HCEC 1CT (cell line): ENCODE measurements around the gene KCNA1.

Source experiments
- DNase-seq: peaks from one replicate; pipeline ENCODE4 v3.0.0-alpha.2; 2017

Gene KCNA1

DNA sequence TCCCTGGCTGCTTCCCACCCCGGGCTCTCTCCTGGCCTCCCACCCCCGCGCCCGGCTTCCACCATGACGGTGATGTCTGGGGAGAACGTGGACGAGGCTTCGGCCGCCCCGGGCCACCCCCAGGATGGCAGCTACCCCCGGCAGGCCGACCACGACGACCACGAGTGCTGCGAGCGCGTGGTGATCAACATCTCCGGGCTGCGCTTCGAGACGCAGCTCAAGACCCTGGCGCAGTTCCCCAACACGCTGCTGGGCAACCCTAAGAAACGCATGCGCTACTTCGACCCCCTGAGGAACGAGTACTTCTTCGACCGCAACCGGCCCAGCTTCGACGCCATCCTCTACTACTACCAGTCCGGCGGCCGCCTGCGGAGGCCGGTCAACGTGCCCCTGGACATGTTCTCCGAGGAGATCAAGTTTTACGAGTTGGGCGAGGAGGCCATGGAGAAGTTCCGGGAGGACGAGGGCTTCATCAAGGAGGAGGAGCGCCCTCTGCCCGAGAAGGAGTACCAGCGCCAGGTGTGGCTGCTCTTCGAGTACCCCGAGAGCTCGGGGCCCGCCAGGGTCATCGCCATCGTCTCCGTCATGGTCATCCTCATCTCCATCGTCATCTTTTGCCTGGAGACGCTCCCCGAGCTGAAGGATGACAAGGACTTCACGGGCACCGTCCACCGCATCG is 1.8 kb downstream of the KCNA1 start:
- DNase-seq: no peak

DNA sequence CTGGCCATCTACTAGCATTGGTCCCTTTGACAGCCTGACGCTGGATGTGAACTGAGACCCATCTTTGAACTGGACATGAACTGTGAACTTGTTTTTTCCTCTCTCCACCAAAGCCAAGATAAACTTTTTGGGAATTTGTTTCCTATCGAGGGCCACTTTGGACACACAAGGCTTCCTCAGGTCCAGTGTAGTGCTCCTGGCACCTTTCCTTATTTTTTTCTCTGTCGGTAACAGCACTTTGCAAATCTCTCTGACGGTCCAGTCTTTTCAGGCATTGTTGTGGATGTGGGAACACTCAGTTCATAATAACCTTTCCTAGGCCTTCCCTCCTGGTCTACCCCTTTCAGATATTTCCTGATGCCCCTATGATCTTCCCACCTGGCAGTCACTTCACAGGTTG is 5.0 kb downstream of the KCNA1 start:
- DNase-seq: no peak

DNA sequence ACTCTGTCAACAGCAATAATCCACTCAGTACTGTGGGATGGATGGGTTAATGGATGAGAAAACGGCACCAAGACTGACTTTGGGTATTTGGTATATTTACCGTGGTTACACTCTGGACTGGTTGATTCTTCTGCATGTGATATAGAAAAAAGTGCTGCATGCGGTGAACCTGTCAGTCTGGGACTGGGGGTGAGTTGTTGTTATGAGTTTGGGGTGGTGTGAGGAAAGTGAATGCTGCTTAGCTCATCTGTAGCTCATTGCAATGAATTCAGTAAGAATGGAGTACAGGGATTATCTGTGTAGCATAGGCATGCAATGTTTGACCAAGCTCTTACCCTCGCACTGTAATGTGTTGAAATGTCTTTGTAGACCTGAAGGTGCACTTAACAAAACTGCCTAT is 6.0 kb downstream of the KCNA1 start:
- no peak for DNase-seq

DNA sequence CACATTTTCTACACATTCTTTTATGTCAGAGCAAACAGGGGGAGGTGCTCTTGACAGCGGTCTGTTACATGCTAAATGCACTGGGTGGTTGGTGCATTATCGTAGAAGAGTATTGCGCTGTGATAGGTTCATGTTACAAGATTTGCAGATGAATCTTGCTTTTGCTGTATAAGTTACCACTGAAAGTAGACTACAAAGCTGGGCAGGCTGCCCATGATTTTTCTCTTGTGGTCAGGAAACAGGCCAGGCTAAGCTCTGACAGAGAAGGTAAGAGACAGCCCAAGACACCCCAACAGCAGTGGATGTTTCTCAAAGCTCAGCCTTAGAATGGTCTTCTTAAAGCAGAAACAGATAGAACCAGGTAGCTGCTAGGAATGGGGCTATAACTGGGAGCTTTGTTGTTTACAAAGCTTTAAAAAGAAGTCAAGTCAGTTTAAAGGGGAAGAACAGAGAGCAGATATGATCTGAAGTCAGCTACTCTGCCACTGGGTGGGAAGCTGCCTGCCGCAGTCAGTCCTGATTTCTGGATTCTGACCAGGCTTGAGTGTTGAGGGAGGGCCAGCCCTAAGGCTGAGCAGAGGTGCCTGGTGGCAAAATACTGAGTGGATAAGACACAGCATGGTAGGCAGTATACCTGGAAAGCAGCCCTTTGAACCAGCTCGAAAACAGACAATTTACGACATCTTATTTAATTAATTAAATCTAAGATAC is 9.4 kb downstream of the KCNA1 start:
- no peak for DNase-seq

DNA sequence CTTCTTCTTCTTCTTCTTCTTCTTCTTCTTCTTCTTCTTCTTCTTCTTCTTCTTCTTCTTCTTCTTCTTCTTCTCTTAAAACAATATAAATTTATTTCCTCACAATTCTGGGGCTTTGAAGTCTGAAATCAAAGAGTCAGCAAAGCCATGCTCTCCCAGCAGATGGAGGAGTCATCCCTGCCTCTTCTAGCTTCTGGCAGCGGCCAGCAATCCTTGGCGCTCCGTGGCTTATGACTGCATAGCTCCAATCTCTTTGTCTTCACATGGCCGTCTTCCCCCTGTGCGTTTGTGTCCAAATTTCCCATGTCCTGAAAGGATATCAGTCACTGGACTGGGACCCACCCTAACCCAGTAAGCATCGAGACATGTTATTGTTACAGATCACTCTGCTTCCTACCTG is 22.9 kb downstream of the KCNA1 start:
- no peak for DNase-seq

DNA sequence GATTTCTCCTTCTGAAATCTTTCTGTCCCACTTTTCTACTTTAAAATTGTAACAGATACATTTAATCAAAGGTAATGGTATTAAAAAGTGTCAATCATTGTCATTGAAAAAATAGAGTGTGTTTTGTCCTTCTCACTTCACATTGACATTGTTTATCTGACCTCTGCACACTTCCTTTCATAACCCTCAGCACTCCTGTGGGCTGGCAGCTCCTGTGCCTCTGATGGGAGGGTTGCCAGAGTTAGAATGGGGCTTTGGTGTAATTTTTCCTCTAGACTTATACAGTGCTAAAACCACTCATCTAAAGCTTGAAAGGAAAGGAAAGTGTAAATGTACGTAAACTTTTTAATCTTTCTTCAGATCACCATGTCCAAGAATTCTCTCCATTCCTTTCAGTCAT is 23.7 kb downstream of the KCNA1 start:
- DNase-seq: no peak

DNA sequence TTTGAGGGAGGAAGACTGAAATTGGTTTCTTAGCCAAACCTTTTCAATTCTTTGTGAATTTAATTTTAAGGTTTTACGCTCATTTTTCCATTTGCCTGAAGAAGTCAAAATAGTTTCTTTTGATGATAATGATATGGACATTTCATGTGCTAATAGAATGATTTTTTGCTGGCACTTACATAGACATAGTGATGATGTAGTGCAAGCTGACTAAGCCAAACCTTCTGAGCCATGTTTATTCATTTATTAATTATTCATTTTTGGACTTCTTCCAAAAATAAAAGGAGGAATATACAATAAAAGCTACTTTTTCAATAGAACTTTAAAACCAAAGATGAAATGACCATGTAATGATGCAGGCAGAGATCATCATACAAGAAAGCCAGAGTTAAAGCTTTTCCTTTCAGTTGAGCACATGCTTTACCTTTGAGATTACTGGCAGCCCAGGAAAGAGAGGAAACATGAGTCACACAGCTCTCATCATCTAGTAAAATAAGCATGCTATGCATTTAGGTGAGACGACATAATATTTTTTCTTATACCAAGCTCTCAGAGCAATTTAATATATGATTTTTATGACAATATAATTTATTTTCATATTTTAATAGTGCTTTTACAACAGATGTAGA is 24.8 kb downstream of the KCNA1 start:
- DNase-seq: no peak

DNA sequence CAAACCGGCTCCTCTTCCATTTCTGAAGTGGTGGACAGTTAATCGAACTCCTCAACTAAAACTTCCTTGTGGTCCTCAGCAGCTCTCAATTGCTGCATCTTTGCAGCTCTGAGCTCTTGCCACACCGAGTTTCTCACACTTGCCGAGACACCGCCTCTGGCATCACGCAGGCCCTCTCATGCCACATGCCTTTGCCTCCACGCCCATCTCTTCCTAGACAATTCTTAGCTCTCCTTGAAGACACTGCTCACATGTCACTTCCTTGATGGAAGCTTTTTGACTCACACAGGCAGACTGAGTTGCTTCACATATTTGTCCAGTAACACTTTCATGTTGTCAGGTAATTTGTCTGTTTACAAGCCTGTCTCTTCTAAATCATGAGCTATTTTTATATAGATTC is 29.2 kb downstream of the KCNA1 start:
- DNase-seq: no peak

DNA sequence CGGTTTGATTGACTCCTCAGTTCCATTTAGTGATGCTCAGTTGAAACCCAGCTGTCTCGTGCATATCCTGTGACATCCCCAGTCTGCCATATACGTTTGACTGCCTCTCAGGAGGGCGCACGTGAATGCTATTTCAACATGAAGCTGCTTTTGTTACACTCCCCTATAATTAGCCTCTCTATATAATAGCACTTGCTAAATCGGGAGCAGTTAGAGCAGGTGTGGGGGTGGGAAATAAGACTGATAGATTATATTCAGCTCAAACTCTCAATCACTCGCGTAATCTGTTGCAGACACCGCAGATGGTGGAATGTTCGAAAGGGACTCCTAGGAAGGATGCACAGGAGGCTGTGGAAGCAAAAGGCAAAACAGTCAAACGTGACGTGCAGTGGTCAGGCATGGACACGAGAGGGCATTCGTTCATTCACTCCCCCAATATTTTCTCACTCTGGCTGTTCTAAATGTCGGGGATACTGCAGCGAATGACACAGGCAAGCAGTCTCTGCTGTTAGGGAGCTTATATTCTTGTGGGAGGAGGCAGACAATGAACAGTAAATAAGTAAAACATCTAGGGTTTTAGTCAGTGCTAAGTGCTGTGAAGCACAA is 29.8 kb downstream of the KCNA1 start:
- no peak for DNase-seq

DNA sequence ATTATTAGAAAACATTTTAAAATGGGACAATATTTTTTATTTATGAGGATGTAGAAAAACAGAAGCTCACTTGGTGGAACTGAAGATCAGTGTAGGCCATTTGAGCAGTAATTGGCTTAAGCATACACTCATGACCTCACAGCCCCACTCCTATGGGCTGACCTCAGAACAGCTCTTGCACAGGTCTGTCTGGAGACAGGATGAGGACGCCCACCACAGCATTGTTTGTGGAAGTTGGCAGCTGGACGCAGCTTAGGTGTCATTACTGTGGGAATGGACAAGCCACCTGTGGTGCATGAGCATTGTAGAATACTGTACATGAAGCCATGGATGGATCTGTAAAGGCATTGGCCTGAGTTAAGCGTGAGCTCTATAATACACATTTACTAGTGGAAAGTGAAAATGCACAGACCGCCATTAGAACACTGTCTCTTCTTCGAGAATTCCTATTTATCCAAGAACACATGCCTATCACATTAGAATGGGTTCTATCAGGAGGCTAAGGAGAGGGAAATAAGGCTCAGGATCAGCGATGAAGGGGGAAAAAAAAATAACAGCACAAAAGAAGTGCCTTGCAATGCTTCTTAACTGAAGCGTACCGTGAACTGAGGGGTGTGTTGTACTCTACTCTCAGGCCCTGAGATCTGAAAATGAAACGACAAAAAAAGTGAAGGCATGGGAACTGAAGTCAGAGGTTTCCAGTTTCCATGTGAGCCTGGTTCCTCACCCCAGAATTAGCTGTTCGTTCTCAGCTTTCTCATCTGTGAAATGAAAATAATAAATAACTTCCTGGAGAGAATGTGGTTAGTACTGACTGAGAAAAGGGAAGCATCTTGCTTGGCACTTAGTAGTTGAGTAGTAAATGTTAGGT is 33.6 kb downstream of the KCNA1 start:
- DNase-seq: no peak

DNA sequence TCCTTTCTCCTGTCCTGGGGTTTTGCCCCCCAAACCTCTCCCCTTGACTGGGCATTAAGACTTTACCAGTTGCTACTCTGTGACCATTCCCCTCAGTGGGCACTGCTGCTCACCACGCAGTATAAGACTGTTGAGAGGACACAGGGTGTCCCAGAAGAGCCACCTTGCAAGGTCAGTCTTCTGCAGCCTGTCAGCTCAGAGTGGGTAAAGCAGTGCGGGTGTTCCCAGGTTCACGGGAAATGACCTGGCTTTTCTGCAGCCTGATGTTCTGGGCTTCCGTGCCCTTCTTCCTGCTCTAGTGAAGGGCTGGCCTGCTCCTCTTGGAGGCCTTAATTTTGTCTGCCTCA is 34.2 kb downstream of the KCNA1 start:
- no peak for DNase-seq

DNA sequence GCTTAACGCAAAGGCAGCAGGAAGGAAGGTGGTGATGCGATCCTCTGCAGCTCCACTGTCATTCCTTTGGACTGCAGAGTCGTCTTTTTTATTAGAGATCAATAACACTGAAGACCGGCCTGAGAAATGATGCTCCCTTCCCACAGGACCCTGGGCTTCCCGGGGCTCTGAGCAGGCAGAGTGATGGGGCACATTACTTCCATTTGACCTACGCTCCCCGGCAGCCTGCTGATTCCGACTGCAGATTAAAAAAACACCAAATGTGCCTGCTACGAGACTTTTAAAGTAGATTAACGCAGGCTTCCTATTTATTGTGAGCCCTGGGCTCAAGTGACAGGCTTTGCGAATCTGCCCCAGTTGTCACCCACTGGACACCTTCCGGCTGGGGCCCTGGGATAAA is 37.5 kb downstream of the KCNA1 start:
- DNase-seq: no peak

DNA sequence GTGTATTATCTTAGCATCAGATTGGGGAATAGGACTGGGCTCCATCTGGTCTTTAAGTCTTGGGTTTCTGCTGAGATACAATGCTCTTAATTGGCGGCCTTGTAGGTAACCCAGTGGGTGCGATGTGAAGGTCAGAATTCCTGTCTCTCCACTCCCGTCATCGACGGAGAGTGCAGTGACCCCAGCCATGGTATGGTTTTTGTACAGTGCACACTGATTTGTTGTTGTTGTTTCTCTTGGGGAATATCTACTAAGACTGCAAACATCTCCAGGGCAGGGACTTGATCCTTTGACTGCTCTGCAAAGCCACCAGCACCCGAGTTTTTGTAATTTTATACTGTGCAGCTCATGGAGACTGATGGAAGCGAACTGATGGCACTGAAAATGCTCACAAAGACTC is 41.4 kb downstream of the KCNA1 start:
- no peak for DNase-seq

DNA sequence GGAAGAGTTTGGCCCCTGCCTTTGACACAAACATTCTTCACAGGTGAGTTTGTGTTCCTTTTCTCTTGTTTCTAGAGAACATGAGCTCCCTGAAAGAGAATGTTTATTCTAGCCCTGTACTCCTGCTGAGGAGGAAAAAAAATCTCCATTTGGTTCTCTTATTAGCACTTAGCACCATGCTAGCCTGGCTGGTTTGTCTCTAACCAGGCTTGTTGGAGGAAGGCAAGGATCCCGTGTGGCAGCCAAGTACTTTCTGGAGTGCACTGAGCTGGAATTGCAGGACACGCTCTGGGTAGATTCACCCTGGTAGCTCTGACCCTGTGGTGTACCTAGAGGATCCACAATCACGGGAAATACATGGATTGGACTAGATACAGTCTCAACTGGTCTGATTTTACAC is 41.9 kb downstream of the KCNA1 start:
- DNase-seq: no peak

DNA sequence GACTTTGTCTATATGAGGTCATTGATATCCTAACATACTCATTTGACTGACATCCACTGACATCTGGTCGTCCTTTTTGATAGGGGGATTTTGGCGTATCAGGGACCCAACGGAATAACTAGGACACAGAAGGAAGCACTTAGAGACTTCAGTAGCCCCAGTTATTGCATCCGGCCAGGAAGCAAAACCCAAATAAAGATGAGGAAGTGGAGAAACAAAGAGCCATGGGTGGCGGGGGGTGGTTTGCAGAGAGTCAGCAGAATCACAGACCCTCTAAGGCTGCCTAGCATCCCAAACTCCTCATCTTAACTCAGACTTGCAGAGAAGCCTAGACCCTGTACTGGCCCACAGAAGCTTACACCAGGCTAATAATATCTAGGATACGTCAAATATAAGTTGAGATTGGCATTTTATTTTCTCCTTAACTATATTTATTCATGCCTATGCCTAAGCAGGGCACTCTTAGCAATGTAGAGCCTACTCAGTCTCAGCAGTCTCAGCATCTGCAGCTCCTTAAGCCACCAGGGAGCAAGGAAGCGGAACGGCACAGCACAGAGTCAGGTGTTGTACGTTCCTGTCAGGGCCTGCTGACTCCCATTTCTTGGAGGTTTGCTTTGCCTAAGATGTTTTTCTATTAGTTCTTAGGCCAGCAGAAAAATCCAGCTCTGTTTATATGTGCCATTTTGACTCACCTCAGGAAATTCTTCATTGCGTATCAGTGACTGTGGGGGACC is 45.1 kb downstream of the KCNA1 start:
- DNase-seq: no peak

DNA sequence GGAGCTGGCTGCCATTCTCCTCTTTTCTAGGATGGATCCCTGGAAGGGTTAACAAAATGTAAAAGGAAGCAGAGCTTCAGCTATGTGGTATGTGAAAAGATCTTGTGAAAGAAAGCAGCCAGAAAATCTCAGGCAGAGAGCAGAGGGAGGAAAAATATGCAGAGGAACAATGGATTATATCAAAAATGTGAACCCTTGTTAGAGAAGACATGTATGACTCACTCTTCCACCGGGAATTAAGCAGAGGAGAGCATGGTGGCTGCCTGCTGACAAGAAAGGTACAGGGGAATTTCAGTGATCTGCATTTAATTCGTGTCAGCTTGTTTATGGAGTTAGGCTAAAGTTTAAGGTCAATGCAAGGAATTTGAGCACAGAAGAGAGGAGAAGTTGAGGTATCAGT is 46.3 kb downstream of the KCNA1 start:
- DNase-seq: no peak

DNA sequence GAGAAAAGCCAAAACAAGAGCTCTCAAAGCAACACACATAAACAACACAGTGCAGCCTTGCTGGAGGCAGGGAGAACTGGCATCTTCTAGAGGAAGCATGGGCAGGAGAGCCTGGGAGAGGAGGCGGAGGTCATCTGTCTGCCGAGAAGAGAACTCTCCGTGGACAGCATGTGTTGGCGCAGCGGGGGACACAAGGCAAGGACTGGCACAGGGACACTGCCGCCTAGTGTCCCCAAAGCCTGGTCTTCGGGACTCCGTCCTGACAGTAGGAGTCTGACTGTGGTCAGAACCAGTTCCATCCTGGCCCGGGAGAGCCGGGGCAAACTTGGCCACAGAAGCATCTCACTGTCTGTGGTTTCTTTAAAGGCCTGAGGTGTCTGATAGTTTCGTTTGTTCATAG is 47.3 kb downstream of the KCNA1 start:
- no peak for DNase-seq

DNA sequence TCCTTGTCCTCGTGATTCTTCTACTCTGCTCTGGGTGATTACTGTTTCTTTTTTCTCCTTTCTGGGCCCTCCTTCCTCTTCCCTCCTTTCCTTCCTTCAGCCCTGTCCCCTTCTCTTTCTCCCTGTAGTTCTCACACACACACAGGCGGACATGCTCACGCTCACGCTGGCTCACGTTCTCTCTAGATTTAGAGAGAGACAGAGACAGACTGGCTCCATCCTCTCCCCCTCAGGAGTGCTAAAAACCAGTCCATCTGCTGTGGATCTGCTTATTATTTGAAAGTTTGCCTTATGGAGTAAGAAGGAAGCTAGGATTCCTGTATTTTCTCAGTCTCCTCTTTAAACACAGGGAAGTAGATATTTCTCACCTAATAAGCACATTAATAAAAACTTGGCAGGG is 48.1 kb downstream of the KCNA1 start:
- DNase-seq: no peak

DNA sequence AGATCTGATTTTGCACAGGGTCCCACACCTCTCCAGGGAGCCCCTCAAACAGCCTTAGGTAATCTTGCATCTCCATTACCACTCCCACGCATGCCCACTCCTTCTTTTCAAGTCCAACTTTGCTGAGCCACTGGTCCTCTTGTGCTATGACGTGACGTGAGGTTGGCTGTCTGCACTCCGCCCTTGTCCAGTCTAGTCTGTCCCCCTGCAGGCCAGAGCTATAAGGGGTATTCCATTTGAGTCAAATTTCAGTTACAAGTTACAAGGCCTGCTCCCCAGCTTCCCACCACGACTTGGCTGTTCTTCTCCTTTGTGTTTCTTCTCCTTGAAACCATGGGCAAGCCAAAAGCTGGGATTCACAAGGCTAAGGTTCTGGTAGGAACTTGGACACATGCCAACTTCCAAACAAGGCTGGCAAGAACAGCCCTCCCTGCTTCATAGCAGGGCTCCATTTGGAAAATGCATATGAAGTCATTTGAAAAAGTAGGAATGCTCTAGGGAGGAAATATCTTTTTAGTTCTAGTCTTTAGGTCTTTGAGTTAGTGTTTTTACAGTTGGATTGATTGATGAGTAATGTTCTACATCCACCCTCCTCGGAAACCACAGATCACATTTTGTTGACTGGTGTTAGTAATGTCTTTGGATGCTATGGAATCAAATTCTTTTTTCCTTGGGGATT is 49.1 kb downstream of the KCNA1 start:
- DNase-seq: no peak

DNA sequence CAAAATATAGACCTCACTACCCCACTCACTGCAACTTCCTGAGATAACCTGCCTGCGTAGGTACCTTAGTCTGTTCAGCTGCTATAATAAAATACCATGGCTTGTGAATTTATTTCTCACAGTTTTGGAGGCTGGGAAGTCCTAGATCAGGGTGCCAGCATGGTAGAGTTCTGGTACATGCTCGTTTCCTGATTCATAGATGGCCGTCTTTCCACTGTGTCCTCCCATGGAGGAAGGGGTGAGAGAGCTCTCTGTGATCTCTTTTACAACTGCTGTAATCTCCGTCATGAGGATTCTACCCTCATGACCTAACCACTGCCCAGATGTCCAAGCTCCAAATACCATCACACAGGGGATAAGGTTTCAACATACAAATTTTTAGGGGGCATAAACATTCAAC is 49.7 kb downstream of the KCNA1 start:
- DNase-seq: no peak

DNA sequence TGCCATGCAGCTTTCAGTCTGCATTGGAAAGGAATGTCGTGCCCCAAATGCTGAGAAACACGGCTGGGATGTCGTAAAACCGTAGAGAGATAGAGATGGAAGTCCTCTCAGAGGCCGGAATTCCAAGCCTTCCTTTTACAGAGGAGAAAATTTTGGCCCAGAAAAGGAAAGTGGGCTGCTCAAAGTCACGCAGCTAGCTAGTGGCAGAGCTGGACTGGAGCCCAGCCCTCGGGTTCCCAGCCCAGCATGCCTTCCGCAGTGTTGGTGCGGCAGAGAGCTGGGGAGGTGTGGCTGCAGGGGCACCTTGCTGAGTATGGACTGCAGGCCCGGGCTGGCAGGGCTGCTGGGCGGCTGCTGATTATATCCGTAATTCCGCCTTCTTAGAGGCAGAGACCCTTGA is 50.3 kb downstream of the KCNA1 start:
- no peak for DNase-seq

DNA sequence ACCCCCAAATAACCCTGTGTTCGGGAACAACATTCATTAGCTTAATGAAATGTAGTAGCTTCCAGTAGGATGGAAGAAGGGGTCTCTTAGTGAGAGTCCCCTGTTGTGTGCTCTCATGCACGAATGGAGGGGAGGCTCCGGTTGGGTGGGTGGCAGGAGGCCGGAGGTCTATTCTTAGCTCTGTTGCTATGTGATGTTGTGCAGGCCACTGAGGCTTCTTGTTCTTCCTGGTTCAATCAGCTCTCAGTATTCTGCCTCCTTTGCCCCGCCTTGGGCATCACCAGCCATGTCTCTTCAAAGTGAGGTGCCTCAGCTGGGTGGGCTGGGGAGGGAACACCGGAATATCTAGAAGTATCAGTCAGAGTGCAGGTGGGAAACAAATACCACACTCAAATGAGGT is 50.8 kb downstream of the KCNA1 start:
- DNase-seq: no peak
